GM21576 (cell line): ENCODE results near the gene DNAI7.

Source experiments
- ATAC-seq: cut with Tn5 transposase; IDR thresholded peaks from one replicate; pipeline ENCODE4 v1.9.1; 2021; ENCODE audit warnings: mild to moderate bottlenecking, moderate library complexity; ENCODE audit not compliant: unreplicated experiment

Gene DNAI7

GRCh38 chr12:25107920-25108319 lies 87.0 kb downstream of the DNAI7 start:
- peak; percentile 95 for ATAC-seq

GRCh38 chr12:25106818-25107217 lies 88.1 kb downstream of the DNAI7 start:
- no peak for ATAC-seq

GRCh38 chr12:25102402-25102801 lies 92.6 kb downstream of the DNAI7 start:
- no peak for ATAC-seq

DNA sequence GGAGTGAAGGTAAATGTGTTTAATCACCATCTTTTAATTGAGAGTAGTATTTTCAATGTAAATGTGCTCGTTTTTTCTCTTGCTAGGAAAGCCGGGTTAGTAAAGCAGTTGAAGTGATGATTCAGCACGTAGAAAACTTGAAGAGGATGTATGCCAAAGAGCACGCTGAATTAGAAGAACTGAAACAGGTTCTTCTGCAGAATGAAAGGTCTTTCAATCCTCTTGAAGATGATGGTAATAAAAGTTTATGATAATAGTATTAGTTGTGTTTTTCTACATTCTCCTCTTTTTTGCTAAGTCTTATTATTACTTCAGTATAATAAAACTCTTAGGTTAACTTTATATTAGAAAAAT lies 93.9 kb downstream of the DNAI7 start:
- no peak for ATAC-seq

- no peak for ATAC-seq
These were observed 94.5 kb downstream of the DNAI7 start for GRCh38 chr12:25100194-25101091.

DNA sequence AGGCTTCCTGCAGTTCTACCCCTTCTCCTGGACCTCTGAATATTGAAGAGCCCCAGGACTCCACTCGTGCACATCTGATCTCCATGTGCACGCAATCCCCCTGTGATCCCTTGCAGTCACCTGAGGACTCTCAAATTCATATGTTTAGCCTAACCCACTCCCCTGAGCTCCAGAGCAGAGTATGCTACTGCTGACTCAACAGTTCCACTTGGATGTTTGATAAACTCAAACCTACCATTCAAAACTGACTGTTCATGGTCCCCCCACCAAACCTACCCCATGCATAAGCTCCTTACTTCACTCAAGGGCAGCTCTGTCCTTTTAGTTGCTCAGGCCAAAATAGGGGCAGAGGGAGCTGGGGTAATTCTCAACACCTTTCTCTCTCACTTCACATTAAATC lies 96.0 kb downstream of the DNAI7 start:
- no peak for ATAC-seq

GRCh38 chr12:25089738-25090137 lies 105.2 kb downstream of the DNAI7 start:
- ATAC-seq = no peak

- ATAC-seq = no peak
These were observed 107.4 kb downstream of the DNAI7 start for GRCh38 chr12:25087596-25087995.

DNA sequence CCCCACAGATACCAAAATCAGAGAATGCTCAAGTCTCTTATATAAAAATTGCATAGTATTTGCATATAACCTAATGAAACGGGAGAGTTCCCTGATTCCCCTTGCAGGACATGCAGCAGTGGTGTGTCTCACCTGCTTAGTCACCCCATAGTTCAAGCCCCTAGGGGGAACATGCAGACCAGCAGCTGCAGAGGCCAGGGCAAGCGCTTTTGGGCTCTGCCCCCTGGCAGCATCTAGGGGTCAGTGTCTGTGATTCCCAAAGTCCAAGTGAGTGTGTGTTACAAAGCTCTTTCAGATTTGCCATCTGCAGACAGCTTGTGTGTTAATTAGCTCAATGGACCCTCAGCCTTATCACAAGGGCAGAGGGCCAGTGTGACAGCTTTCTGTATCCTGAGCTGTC lies 110.1 kb downstream of the DNAI7 start:
- no peak for ATAC-seq

GRCh38 chr12:25083211-25083610 lies 111.7 kb downstream of the DNAI7 start:
- no peak for ATAC-seq

GRCh38 chr12:25082628-25083027 lies 112.3 kb downstream of the DNAI7 start:
- no peak for ATAC-seq

GRCh38 chr12:25079393-25079792 lies 115.6 kb downstream of the DNAI7 start:
- no peak for ATAC-seq

DNA sequence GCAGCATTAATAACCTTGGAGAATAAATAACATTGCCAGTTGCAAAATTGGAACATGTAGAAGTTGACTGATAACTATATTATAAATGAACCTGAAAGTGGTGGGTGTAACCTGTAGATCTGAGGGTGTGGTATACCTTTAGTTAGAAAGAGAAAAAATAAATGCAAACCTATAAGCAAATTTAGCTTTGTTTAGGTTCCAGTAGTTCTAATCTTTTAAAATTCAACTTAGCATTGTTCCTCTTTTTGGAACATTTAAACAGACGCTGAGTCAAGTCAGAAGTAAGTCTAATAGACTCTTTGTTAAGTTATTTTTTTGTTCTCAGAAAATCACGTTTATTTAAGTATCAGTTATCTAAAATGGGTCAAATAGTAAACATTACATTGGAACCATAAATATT lies 120.0 kb downstream of the DNAI7 start:
- ATAC-seq = peak; percentile 71

GRCh38 chr12:25074113-25074512 lies 120.8 kb downstream of the DNAI7 start:
- no peak for ATAC-seq

- ATAC-seq = no peak
These were observed 121.9 kb downstream of the DNAI7 start for GRCh38 chr12:25072906-25073650.

DNA sequence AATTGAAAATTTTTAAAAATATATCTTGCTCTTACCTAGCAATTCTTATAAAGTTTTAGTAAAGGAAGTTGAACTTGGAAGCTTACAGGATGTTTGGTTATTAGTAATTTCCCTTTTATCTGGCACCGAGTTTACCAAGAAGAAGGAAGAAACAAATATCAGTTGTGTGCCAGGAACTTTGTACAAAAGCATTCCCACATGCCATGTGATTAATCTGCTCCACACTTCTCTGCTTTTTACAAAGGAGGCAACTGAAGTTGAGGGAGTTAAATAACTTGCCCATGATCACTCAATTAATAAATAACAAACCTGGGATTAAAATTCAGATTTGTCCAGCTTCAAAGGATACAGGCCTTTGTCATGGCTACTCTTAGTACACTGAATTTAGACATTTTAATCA lies 123.6 kb downstream of the DNAI7 start:
- ATAC-seq = no peak

GRCh38 chr12:25069224-25069623 lies 125.7 kb downstream of the DNAI7 start:
- ATAC-seq = no peak

- no peak for ATAC-seq
These were observed 129.9 kb downstream of the DNAI7 start for GRCh38 chr12:25065035-25065434.

GRCh38 chr12:25063873-25064628 lies 130.9 kb downstream of the DNAI7 start:
- no peak for ATAC-seq

DNA sequence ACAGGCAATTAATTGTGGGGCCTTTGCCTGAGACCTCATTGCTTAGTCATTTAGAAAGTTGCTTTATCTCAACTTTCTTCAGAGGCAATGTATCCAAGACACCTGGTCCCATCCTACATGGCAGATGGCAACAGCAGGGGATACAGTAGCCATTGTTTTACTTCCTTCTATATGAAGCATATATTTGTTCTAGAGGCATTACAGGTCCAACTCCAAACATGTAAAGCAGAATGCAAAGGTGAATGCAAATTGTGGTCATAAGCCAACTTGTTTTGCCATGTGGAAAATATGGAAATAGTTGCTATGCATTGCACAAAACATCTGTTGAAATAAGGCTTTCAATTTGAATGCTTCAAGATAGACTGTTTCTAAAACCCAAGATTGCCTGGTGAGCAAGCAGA lies 136.3 kb downstream of the DNAI7 start:
- ATAC-seq = no peak
